Gastrocnemius medialis (tissue), 4 donors: ENCODE results near the gene EPB41L4A. TPM values are rescaled to one million over a fixed set of nuclear protein-coding genes. Genes with fewer than 3 reads are reported as not detected.
"Not testable (repeated sequence)": the region's sequence is repeated elsewhere in the genome, so short reads cannot be mapped to it uniquely, and the experiment has no call there.

ENCODE experiments used
- ATAC-seq, 2 donors: fragments of 150-250 bp; one replicate each; pipeline ENCODE4 v1.9.1; 2016
- DNase-seq, 2 donors: peaks; one replicate each; pipeline ENCODE4 v3.0.0-alpha.2; 2019
- H3K27ac ChIP-seq, 4 donors: fragments of 200-600 bp; sonication (generic); 1 replicate in 1 of 4; 2 replicates in 3 of 4; pipeline ENCODE4 v1.5.1; 2016 to 2018; ENCODE audit warnings: mild to moderate bottlenecking in 2 of 4, moderate library complexity in 1 of 4
- H3K27me3 ChIP-seq, 3 donors: fragments of 200-600 bp; sonication (generic) in 2 of 3; 1 replicate in 1 of 3; 2 replicates in 2 of 3; pipeline versions ENCODE4 v1.5.1 to v1.6.0; 2016 to 2019; ENCODE audit warnings: mild to moderate bottlenecking in 1 of 3, moderate library complexity in 1 of 3
- H3K36me3 ChIP-seq, 2 donors: fragments of 200-600 bp; sonication (generic) in 1 of 2; one replicate each; pipeline ENCODE4 v1.5.1; 2017 to 2018
- H3K4me1 ChIP-seq, 2 donors: fragments of 200-600 bp; sonication (generic) in 1 of 2; one replicate each; pipeline ENCODE4 v1.5.1; 2016 to 2017; ENCODE audit warnings: mild to moderate bottlenecking in 2 of 2
- H3K4me3 ChIP-seq, 4 donors: fragments of 200-600 bp; sonication (generic) in 3 of 4; 1 replicate in 1 of 4; 2 replicates in 3 of 4; pipeline ENCODE4 v1.5.1; 2016 to 2019; ENCODE audit warnings: mild to moderate bottlenecking in 2 of 4
- H3K9me3 ChIP-seq, 3 donors: fragments of 200-600 bp; sonication (generic) in 2 of 3; 1 replicate in 1 of 3; 2 replicates in 2 of 3; pipeline ENCODE4 v1.5.1; 2016 to 2019
- CTCF ChIP-seq, 5 experiments: fragments of 450-650 bp in 3 of 5; fragments of 200-600 bp in 2 of 5; sonication (generic) in 2 of 5; IDR thresholded peaks in 4 of 5; conservative IDR thresholded peaks in 1 of 5; 1 replicate in 4 of 5; 2 replicates in 1 of 5; pipeline ENCODE4 v1.5.1; 2016 to 2019; ENCODE audit warnings: antibody characterized with exemption in 5 of 5, mild to moderate bottlenecking in 3 of 5, moderate library complexity in 3 of 5
- POLR2A ChIP-seq, 2 donors: fragments of 450-650 bp; IDR thresholded peaks; one replicate each; pipeline ENCODE4 v1.6.1; 2017; ENCODE audit warnings: antibody characterized with exemption in 2 of 2, mild to moderate bottlenecking in 2 of 2, moderate library complexity in 2 of 2
- in situ Hi-C, 4 donors: fragments of 200-750 bp; cut with MboI; loops; one replicate each; pipeline versions ENCODE4 v1.15.0 to v1.8.0; 2017; ENCODE audit warnings: low sequenced_read_pairs in 4 of 4
- intact Hi-C: fragments of 100-400 bp; cut with DNase I; formaldehyde crosslinking; loops from one replicate; pipeline ENCODE4 v1.15.1; 2023; ENCODE audit warnings: low total_unique reads
- total RNA-seq, 4 donors: library from RNA; depleted of rRNA; stranded (reverse); fragments of >200 nt; gene quantifications; one replicate each; pipeline versions ENCODE4 v1.1.0 to v1.2.3, GENCODE V29; 2016

The EPB41L4A gene
- total RNA-seq, 4 donors from 2014 or later, result 1.8 to 10.6 (median 3.8) TPM

GRCh38 chr5:112403069-112403468 is 16.0 kb downstream of the EPB41L4A start:
- ATAC-seq (no peak), DNase-seq (no peak)
- Histone ChIP-seq H3K27me3 (no peaks in the 10 kb centered on the region), H3K4me3 (no peak overlapping the region), H3K4me1 (peaks cover 0 to 5% of the 10 kb centered on the region in 2 donors), H3K27ac (no peak overlapping the region), H3K36me3 (no peaks in the 10 kb centered on the region), H3K9me3 (no peaks in the 10 kb centered on the region)
- in situ Hi-C loops, result loop anchor here in 1 of 4 donors (25.0 kb wide), 1 partner anchor 191 kb away; no protein-coding TSS in a partner anchor
- TF ChIP-seq POLR2A (IDR thresholded peaks at IDR 0.05), result no peak
- TF ChIP-seq CTCF (IDR thresholded peaks at IDR 0.05 in 4 of 5, conservative IDR thresholded peaks at IDR 0.05 in 1 of 5), result no peak
- intact Hi-C loops, result no loop called here

GRCh38 chr5:112401924-112402323 is 17.2 kb downstream of the EPB41L4A start:
- Histone ChIP-seq H3K27me3 (no peaks in the 10 kb centered on the region), H3K4me1 (peaks cover 0 to 2% of the 10 kb centered on the region in 2 donors), H3K36me3 (no peaks in the 10 kb centered on the region), H3K27ac (no peak overlapping the region), H3K4me3 (no peak overlapping the region), H3K9me3 (no peaks in the 10 kb centered on the region)
- no peak for ATAC-seq
- DNase-seq, result no peak
- TF ChIP-seq POLR2A (IDR thresholded peaks at IDR 0.05), result no peak
- TF ChIP-seq CTCF (IDR thresholded peaks at IDR 0.05 in 4 of 5, conservative IDR thresholded peaks at IDR 0.05 in 1 of 5), result no peak
- intact Hi-C loops, result no loop called here
- in situ Hi-C loops, result loop anchor here in 1 of 4 donors (25.0 kb wide), 1 partner anchor 190 kb away; no protein-coding TSS in a partner anchor

DNA sequence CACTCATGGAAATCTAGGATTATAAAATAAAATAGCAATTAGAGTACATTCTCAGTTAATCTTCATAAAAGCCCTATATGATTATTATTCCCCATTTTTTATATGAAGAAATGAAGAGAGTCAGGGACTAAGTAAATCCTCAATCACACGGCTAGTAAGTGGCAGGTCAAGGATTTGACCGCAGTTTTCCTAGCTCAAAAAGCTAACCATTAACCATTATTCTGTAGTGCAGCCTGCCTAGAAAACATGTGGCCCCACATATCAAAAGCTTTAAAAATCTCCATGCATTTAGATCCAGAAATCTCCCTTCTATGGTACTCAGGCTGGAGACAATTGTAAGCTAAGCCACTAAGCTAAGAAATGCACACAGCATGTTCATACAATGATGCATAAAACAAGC is 21.4 kb downstream of the EPB41L4A start:
- Histone ChIP-seq H3K27me3 (no peaks in the 10 kb centered on the region), H3K9me3 (no peaks in the 10 kb centered on the region), H3K36me3 (no peaks in the 10 kb centered on the region), H3K4me3 (no peak overlapping the region), H3K27ac (no peak overlapping the region), H3K4me1 (no peaks in the 10 kb centered on the region)
- TF ChIP-seq CTCF (IDR thresholded peaks at IDR 0.05 in 4 of 5, conservative IDR thresholded peaks at IDR 0.05 in 1 of 5), result no peak
- no peak for TF ChIP-seq POLR2A (IDR thresholded peaks at IDR 0.05)
- intact Hi-C loops (no loop called here), in situ Hi-C loops (no loop called here)
- DNase-seq (no peak), ATAC-seq (no peak)

DNA sequence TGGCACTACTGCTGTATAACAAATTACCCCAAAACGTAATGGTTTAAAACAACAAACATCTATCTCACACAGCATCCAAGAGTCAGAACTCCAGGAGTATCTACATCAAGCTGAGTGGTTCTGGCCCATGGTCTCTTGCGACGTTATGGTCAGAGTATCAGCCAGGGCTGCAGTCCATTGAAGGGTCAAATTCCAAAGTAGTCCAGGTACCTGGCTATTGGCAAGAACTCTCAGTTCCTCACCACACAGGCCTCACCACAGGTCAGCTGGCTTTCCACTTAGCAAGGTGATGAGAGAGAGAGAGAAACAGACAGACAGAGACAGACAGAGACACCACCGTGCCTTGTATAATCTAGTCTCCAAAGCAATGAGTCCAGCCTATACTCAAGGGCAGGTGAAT is 22.6 kb downstream of the EPB41L4A start:
- Histone ChIP-seq H3K9me3 (no peaks in the 10 kb centered on the region), H3K36me3 (no peaks in the 10 kb centered on the region), H3K27me3 (no peaks in the 10 kb centered on the region), H3K27ac (no peak overlapping the region), H3K4me1 (no peaks in the 10 kb centered on the region), H3K4me3 (no peak overlapping the region)
- DNase-seq, result no peak
- no peak for TF ChIP-seq POLR2A (IDR thresholded peaks at IDR 0.05)
- no peak for TF ChIP-seq CTCF (IDR thresholded peaks at IDR 0.05 in 4 of 5, conservative IDR thresholded peaks at IDR 0.05 in 1 of 5)
- intact Hi-C loops, result no loop called here
- ATAC-seq, result no peak
- in situ Hi-C loops, result no loop called here

DNA sequence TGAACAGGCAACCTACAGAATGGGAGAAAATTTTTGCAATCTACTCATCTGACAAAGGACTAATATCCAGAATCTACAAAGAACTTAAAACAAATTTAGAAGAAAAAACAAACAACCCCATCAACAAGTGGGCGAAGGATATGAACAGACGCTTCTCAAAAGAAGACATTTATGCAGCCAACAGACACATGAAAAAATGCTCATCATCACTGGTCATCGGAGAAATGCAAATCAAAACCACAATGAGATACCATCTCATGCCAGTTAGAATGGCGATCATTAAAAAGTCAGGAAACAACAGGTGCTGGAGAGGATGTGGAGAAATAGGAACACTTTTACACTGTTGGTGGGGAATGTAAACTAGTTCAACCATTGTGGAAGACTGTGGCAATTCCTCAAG is 23.8 kb downstream of the EPB41L4A start:
- H3K4me3 ChIP-seq, H3K27ac ChIP-seq, H3K27me3 ChIP-seq, H3K4me1 ChIP-seq, intact Hi-C loops, H3K36me3 ChIP-seq, H3K9me3 ChIP-seq, in situ Hi-C loops, DNase-seq, ATAC-seq: not testable (repeated sequence)
